HG02884 (cell line): ENCODE data around the gene HYPK.
"Not testable (repeated sequence)": the region's sequence is repeated elsewhere in the genome, so short reads cannot be mapped to it uniquely, and the experiment has no call there.

Source experiments
- ATAC-seq: cut with Tn5 transposase; IDR thresholded peaks from one replicate; pipeline ENCODE4 v1.9.1; 2021; ENCODE audit warnings: mild to moderate bottlenecking, moderate library complexity; ENCODE audit not compliant: unreplicated experiment

Gene HYPK

DNA sequence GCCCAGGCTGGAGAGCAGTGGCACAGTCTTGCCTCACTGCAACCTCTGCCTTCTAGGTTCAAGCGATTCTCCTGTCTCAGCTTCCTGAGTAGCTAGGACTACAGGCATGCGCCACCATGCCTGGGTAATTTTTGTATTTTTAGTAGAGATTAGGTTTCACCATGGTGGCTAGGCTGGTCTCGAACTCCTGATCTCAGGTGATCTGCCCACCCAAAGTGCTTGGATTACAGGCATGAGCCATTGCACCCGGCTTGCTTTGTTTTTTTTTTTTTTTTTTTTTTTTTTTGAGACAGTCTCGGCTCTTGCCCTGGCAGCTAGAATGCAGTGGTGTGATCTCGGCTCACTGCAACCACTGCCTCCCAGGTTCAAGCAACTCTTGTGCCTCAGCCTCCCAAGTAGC, 32.1 kb downstream of the HYPK start:
- not testable (repeated sequence) for ATAC-seq

- ATAC-seq = no peak
These were observed 45.0 kb downstream of the HYPK start for GRCh38 chr15:43845421-43845820.

GRCh38 chr15:43851251-43851650, 50.9 kb downstream of the HYPK start:
- no peak for ATAC-seq

- no peak for ATAC-seq
These were observed 52.2 kb downstream of the HYPK start for GRCh38 chr15:43852607-43853006.
